ENCODE measurements around the gene GDF7. TPM values are rescaled to one million over a fixed set of nuclear protein-coding genes. Genes with fewer than 3 reads are reported as not detected.

GDF7 gene
- polyA plus RNA-seq, 1 of the 3 experiments (the other 2 are of a cell fraction): 0.02 TPM

- H3K9me2 ChIP-seq: no peaks in the 10 kb centered on the region
- H3K27me3 ChIP-seq (ENCODE audit: insufficient read depth): no peaks in the 10 kb centered on the region
- WGBS (ENCODE audit: low lambda C conversion rate): 91% methylated on average over 6 of the region's 6 CpGs
- TF ChIP-seq CTCF (IDR thresholded peaks at IDR 0.05) (no peak), FOSL2 (IDR thresholded peaks at IDR 0.05; ENCODE audit: borderline replicate concordance, low read depth) (no peak), REST (IDR thresholded peaks at IDR 0.05; ENCODE audit: low read depth, low read length) (no peak)
- TF ChIP-seq, protein P1, sequence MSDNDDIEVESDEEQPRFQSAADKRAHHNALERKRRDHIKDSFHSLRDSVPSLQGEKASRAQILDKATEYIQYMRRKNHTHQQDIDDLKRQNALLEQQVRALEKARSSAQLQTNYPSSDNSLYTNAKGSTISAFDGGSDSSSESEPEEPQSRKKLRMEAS (IDR thresholded peaks at IDR 0.05; ENCODE audit: low read depth): no peak
- no peak overlapping the region for H3K27ac ChIP-seq (ENCODE audit: low read depth in 2 of 2, low read length in 1 of 2)
- H3K9me3 ChIP-seq: no peaks in the 10 kb centered on the region
- peaks cover under 1 to 31% of the 10 kb centered on the region in 2 experiments; a peak in 2 of 4 replicates for H3K4me1 ChIP-seq (ENCODE audit: control insufficient read depth in 1 of 2, insufficient read depth in 2 of 2, low read depth in 1 of 2, low read length in 1 of 2)
- H3K4me2 ChIP-seq: no peak overlapping the region
- H3K79me2 ChIP-seq (ENCODE audit: insufficient read depth): no peaks in the 10 kb centered on the region
- POLR2A ChIA-PET: interaction anchor here (3.6 kb wide), 1 partner anchor 181 kb away, joined by 23 read pairs; the partner anchor contains the start of gene RHOB
- CTCF ChIA-PET: interaction anchor here (0.5 to 10.9 kb wide), 9 partner anchors 15 to 250 kb away, joined by 3 to 178 read pairs (median 15); partner anchors contain the start of genes HS1BP3 and RHOB
- H3F3A ChIP-seq (replicated peaks; ENCODE audit: insufficient read depth): no peaks in the 10 kb centered on the region
- no peak overlapping the region for H2AFZ ChIP-seq (ENCODE audit: low read depth)
- peaks cover 0 to 4% of the 10 kb centered on the region in 2 experiments for H3K36me3 ChIP-seq (replicated peaks in 1 of 2; ENCODE audit: control insufficient read depth in 1 of 2, insufficient read depth in 2 of 2, low read length in 1 of 2)
- no peak for DNase-seq
- H4K20me1 ChIP-seq (ENCODE audit: insufficient read depth): no peaks in the 10 kb centered on the region
- no peak overlapping the region for H3K4me3 ChIP-seq (ENCODE audit: low read depth in 2 of 2, low read length in 1 of 2)
- H3K9ac ChIP-seq: no peak overlapping the region
Measured at GRCh38 chr2:20629181-20629580, 37.8 kb upstream of the GDF7 start.

DNA sequence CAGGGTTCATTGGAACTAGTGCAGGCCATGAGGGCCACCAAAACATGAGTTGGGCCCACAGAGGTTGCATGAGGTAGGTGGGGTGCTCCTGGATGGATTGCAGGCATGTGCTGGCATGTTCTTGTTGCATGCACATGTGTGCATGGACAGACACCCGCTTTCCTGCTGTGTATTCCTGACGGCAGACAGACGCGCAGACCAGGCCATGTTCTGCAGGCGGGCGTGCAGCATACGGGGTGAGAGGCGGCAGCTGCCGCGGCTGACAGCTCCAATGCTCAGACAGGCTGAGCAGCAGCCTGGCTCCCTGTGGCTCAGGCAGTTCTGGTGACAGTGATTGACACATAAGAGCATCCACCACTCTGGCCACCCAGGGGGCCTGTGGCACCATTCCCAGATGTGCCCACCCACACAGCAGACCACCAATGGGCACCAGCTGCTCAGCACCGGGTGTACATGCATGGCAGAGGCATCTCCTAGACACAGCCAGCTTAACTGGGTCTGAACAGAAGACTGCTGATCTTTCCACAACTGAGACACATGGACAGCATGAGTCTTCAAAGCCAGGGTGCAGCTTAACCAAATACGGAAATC is 37.3 kb upstream of the GDF7 start:
- Histone ChIP-seq H3K9ac (no peak overlapping the region), H3K4me2 (no peak overlapping the region), H3K9me3 (no peaks in the 10 kb centered on the region), H3K4me1 (ENCODE audit: control insufficient read depth in 1 of 2, insufficient read depth in 2 of 2, low read depth in 1 of 2, low read length in 1 of 2) (peaks cover 6 to 31% of the 10 kb centered on the region in 2 experiments; a peak in 3 of 4 replicates), H3F3A (replicated peaks; ENCODE audit: insufficient read depth) (no peaks in the 10 kb centered on the region), H3K36me3 (replicated peaks in 1 of 2; ENCODE audit: control insufficient read depth in 1 of 2, insufficient read depth in 2 of 2, low read length in 1 of 2) (no peaks in the 10 kb centered on the region), H3K27me3 (ENCODE audit: insufficient read depth) (no peaks in the 10 kb centered on the region), H3K79me2 (ENCODE audit: insufficient read depth) (no peaks in the 10 kb centered on the region), H4K20me1 (ENCODE audit: insufficient read depth) (no peaks in the 10 kb centered on the region), H3K9me2 (no peaks in the 10 kb centered on the region), H3K27ac (ENCODE audit: low read depth in 2 of 2, low read length in 1 of 2) (no peak overlapping the region), H2AFZ (ENCODE audit: low read depth) (no peak overlapping the region), H3K4me3 (ENCODE audit: low read depth in 2 of 2, low read length in 1 of 2) (no peak overlapping the region)
- no peak for DNase-seq
- 0 out of 2 replicates have a peak, but pooled peaks have one; percentile 16 for TF ChIP-seq MXI1 (IDR thresholded peaks at IDR 0.05; ENCODE audit: low read depth, low read length)
- TF ChIP-seq NFIC (IDR thresholded peaks at IDR 0.05; ENCODE audit: borderline replicate concordance): no peak
- TF ChIP-seq, protein P2, sequence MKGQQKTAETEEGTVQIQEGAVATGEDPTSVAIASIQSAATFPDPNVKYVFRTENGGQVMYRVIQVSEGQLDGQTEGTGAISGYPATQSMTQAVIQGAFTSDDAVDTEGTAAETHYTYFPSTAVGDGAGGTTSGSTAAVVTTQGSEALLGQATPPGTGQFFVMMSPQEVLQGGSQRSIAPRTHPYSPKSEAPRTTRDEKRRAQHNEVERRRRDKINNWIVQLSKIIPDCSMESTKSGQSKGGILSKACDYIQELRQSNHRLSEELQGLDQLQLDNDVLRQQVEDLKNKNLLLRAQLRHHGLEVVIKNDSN (IDR thresholded peaks at IDR 0.05; ENCODE audit: borderline replicate concordance, low read depth): no peak
- WGBS (ENCODE audit: low lambda C conversion rate): 97% methylated on average over 9 of the region's 12 CpGs
- CTCF ChIA-PET: interaction anchor here (0.9 to 10.9 kb wide), 10 partner anchors 16 to 250 kb away, joined by 3 to 178 read pairs (median 12); partner anchors contain the start of genes HS1BP3 and RHOB
- POLR2A ChIA-PET: interaction anchor here (3.6 kb wide), 1 partner anchor 182 kb away, joined by 23 read pairs; the partner anchor contains the start of gene RHOB
